Mesenchymal stem cell (in vitro differentiated cells and primary cell): ENCODE results near the gene C1orf116.

Experiments
- DNase-seq: peaks from one replicate; pipeline ENCODE4 v3.0.0-alpha.2; 2013
- H2AFZ ChIP-seq: one replicate; pipeline ENCODE4 v1.6.1; 2013; ENCODE audit warnings: low read depth, mild to moderate bottlenecking, control low read depth, inconsistent platforms, low read length, moderate library complexity
- H2AK5ac ChIP-seq: 2 replicates; pipeline ENCODE4 v1.6.1; 2013; ENCODE audit warnings: low read length, moderate library complexity, mild to moderate bottlenecking, inconsistent platforms; ENCODE audit not compliant: severe bottlenecking
- H2BK120ac ChIP-seq: one replicate; pipeline ENCODE4 v1.6.1; 2013; ENCODE audit warnings: low read depth, mild to moderate bottlenecking, inconsistent platforms, low read length, moderate library complexity
- H2BK12ac ChIP-seq, 2 experiments: one replicate each; pipeline ENCODE4 v1.6.1; 2013; ENCODE audit warnings: inconsistent platforms in 2 of 2, low read length in 2 of 2, mild to moderate bottlenecking in 2 of 2, moderate library complexity in 2 of 2, control low read depth in 1 of 2
- H2BK15ac ChIP-seq: one replicate; pipeline ENCODE4 v1.6.1; 2013; ENCODE audit warnings: mild to moderate bottlenecking, low read depth, inconsistent platforms; ENCODE audit not compliant: poor library complexity, severe bottlenecking
- H2BK5ac ChIP-seq: 2 replicates; pipeline ENCODE4 v1.6.1; 2013; ENCODE audit warnings: low read depth, mild to moderate bottlenecking, low read length, control low read depth, inconsistent platforms; ENCODE audit not compliant: poor library complexity, severe bottlenecking
- H3K14ac ChIP-seq, 2 experiments: one replicate each; pipeline ENCODE4 v1.6.1; 2013; ENCODE audit warnings: inconsistent platforms in 2 of 2, low read length in 2 of 2, control low read depth in 1 of 2, mild to moderate bottlenecking in 1 of 2, moderate library complexity in 1 of 2
- H3K18ac ChIP-seq, 2 experiments: one replicate each; pipeline ENCODE4 v1.6.1; 2013; ENCODE audit warnings: inconsistent platforms in 2 of 2, low read length in 2 of 2, control low read depth in 1 of 2, low read depth in 1 of 2, mild to moderate bottlenecking in 1 of 2
- H3K23ac ChIP-seq, 2 experiments: one replicate each; pipeline ENCODE4 v1.6.1; 2013; ENCODE audit warnings: inconsistent platforms in 2 of 2, low read length in 2 of 2, mild to moderate bottlenecking in 2 of 2, moderate library complexity in 2 of 2, control low read depth in 1 of 2
- H3K27ac ChIP-seq: 2 replicates; pipeline ENCODE4 v1.5.1; 2013; ENCODE audit warnings: mild to moderate bottlenecking, moderate library complexity, low read length, control low read depth, inconsistent platforms; ENCODE audit not compliant: poor library complexity, severe bottlenecking
- H3K27me3 ChIP-seq, 2 experiments: 2 replicates each; pipeline versions ENCODE4 v1.6.1 to v1.7.0; 2013; ENCODE audit warnings: low read length in 2 of 2, mild to moderate bottlenecking in 2 of 2, moderate library complexity in 2 of 2, control low read depth in 1 of 2, inconsistent platforms in 1 of 2; ENCODE audit not compliant: control insufficient read depth in 1 of 2, insufficient read depth in 1 of 2
- H3K36me3 ChIP-seq, 2 experiments: 2 replicates each; pipeline versions ENCODE4 v1.6.1 to v1.7.0; 2013; ENCODE audit warnings: low read length in 2 of 2, control low read depth in 1 of 2, inconsistent platforms in 1 of 2, low read depth in 1 of 2, mild to moderate bottlenecking in 1 of 2; ENCODE audit not compliant: insufficient read depth in 2 of 2, control insufficient read depth in 1 of 2
- H3K4ac ChIP-seq, 2 experiments: one replicate each; pipeline ENCODE4 v1.6.1; 2013; ENCODE audit warnings: inconsistent platforms in 2 of 2, low read length in 2 of 2, mild to moderate bottlenecking in 2 of 2, moderate library complexity in 2 of 2, control low read depth in 1 of 2, low read depth in 1 of 2
- H3K4me1 ChIP-seq: 2 replicates; pipeline ENCODE4 v1.6.1; 2013; ENCODE audit warnings: low read depth, low read length, control low read depth; ENCODE audit not compliant: control insufficient read depth, insufficient read depth
- H3K4me2 ChIP-seq: 2 replicates; pipeline ENCODE4 v1.6.1; 2013; ENCODE audit warnings: low read length, mild to moderate bottlenecking, inconsistent platforms; ENCODE audit not compliant: poor library complexity, severe bottlenecking
- H3K4me3 ChIP-seq, 2 experiments: 2 replicates each; pipeline versions ENCODE4 v1.5.1 to v1.7.0; 2013; ENCODE audit warnings: low read length in 2 of 2, mild to moderate bottlenecking in 2 of 2, control low read depth in 1 of 2, low read depth in 1 of 2; ENCODE audit not compliant: insufficient read depth in 1 of 2
- H3K79me1 ChIP-seq: replicated peaks from 2 replicates; pipeline ENCODE4 v1.6.1; 2013; ENCODE audit warnings: mild to moderate bottlenecking, control low read depth, low read length, inconsistent platforms; ENCODE audit not compliant: poor library complexity, severe bottlenecking
- H3K9ac ChIP-seq: 2 replicates; pipeline ENCODE4 v1.7.0; 2013; ENCODE audit warnings: mild to moderate bottlenecking, low read length, moderate library complexity
- H3K9me3 ChIP-seq: 2 replicates; pipeline ENCODE4 v1.7.0; 2013; ENCODE audit warnings: mild to moderate bottlenecking, low read length; ENCODE audit not compliant: control insufficient read depth
- H4K8ac ChIP-seq: one replicate; pipeline ENCODE4 v1.6.1; 2013; ENCODE audit warnings: inconsistent platforms, mild to moderate bottlenecking, low read length, moderate library complexity
- H4K91ac ChIP-seq: one replicate; pipeline ENCODE4 v1.6.1; 2013; ENCODE audit warnings: mild to moderate bottlenecking, low read length, inconsistent platforms
- WGBS: methylation state at CpG from one replicate; pipeline ENCODE4 v1.1.7; 2013; ENCODE audit warnings: mixed read lengths; 5-methylcytosine and 5-hydroxymethylcytosine counted together

Gene C1orf116

DNA sequence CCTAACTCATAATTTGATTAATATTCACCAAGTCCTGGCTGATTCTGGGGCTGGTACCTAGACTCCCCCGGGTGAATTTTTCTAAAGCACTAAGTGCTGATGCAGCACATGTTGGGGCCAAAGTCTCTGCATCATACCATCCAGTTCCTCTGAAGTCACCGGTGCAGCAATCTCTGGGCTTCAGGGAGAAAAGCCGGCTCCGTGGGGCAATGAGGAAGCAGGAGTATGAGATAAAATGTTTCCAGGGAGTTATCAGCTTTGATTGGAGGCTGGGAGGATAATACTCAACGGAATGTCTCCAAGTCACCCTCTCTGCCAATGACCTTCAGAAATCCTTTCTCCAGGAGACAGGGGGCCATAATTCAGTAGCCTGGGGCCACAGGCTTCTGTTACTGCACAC lies 63.5 kb downstream of the C1orf116 start:
- no peak overlapping the region for H2BK15ac ChIP-seq
- peaks cover 0 to 60% of the 10 kb centered on the region in 2 experiments for H3K27me3 ChIP-seq
- no peak overlapping the region for H3K4me2 ChIP-seq
- H3K27ac ChIP-seq = no peak overlapping the region
- no peak overlapping the region for H3K4ac ChIP-seq
- H3K23ac ChIP-seq = no peak overlapping the region
- WGBS = 86% methylated on average over 5 of the region's 5 CpGs
- no peaks in the 10 kb centered on the region for H3K36me3 ChIP-seq
- H3K4me1 ChIP-seq = peaks cover 7% of the 10 kb centered on the region
- no peak overlapping the region for H2BK5ac ChIP-seq
- no peaks in the 10 kb centered on the region for H3K79me1 ChIP-seq
- no peak overlapping the region for H3K14ac ChIP-seq
- no peak overlapping the region for H2AFZ ChIP-seq
- no peak overlapping the region for H3K18ac ChIP-seq
- DNase-seq = no peak
- H4K91ac ChIP-seq = no peak overlapping the region
- no peak overlapping the region for H3K4me3 ChIP-seq
- no peak overlapping the region for H4K8ac ChIP-seq
- no peak overlapping the region for H3K9ac ChIP-seq
- H3K9me3 ChIP-seq = no peaks in the 10 kb centered on the region
- H2BK12ac ChIP-seq = no peak overlapping the region
- no peak overlapping the region for H2AK5ac ChIP-seq
- H2BK120ac ChIP-seq = no peak overlapping the region
